Lower lobe of right lung (tissue), 2 donors: ENCODE data around the gene IARS2. TPM values are rescaled to one million over a fixed set of nuclear protein-coding genes. Genes with fewer than 3 reads are reported as not detected.

ENCODE experiments used
- ATAC-seq, 2 donors: fragments of 200-7000 bp; cut with Tn5 transposase; one replicate each; pipeline ENCODE4 v1.9.1; 2020 to 2022; ENCODE audit warnings: mild to moderate bottlenecking in 2 of 2, moderate library complexity in 2 of 2
- DNase-seq: peaks from one replicate; pipeline ENCODE4 v3.0.0-alpha.2; 2020
- H3K27ac ChIP-seq: fragments of 200-600 bp; one replicate; pipeline ENCODE4 v1.8.0; 2022
- H3K27me3 ChIP-seq: fragments of 200-600 bp; one replicate; pipeline ENCODE4 v1.8.0; 2022; ENCODE audit warnings: low read depth
- H3K36me3 ChIP-seq: fragments of 200-600 bp; one replicate; pipeline ENCODE4 v1.8.0; 2022; ENCODE audit warnings: mild to moderate bottlenecking
- H3K4me1 ChIP-seq: fragments of 200-600 bp; one replicate; pipeline ENCODE4 v1.8.0; 2022
- H3K4me3 ChIP-seq: fragments of 200-600 bp; one replicate; pipeline ENCODE4 v1.8.0; 2022; ENCODE audit warnings: mild to moderate bottlenecking
- H3K9me3 ChIP-seq: fragments of 200-600 bp; one replicate; pipeline ENCODE4 v1.8.0; 2022
- intact Hi-C: fragments of 100-400 bp; cut with DNase I; formaldehyde crosslinking; loops from one replicate; pipeline ENCODE4 v1.11.0; 2022
- long read RNA-seq: library from polyadenylated mRNA; unstranded; transcript quantifications from one replicate; pipeline ENCODE4 v2.0.0, GENCODE V29; 2021
- total RNA-seq: library from RNA; stranded (reverse); fragmentation: NEBNext Ultra II Directional; extraction: Animal tissue kit (Norgen Biotek cat#: 25700); gene quantifications from one replicate; pipeline ENCODE4 v1.2.1, GENCODE V29; 2021
- TF ChIP-seq, protein P1 (sequence below): fragments of 200-600 bp; IDR thresholded peaks from one replicate; pipeline ENCODE4 v1.8.0; 2022; ENCODE audit warnings: antibody characterized with exemption, mild to moderate bottlenecking
- donor health status: DM: no; HTN: yes; CAD: no; lungs with severe emphysema.

IARS2 gene
- total RNA-seq, result 51.9 TPM
- long read RNA-seq, transcript IARS2-201 (23 exons, 3,560 nt), result major isoform, 99 of 117 reads
- long read RNA-seq, partial matches to known transcripts, result 13 of 117 reads
- long read RNA-seq, other reads (novel, unspliced or antisense), result 5 of 117 reads

DNA sequence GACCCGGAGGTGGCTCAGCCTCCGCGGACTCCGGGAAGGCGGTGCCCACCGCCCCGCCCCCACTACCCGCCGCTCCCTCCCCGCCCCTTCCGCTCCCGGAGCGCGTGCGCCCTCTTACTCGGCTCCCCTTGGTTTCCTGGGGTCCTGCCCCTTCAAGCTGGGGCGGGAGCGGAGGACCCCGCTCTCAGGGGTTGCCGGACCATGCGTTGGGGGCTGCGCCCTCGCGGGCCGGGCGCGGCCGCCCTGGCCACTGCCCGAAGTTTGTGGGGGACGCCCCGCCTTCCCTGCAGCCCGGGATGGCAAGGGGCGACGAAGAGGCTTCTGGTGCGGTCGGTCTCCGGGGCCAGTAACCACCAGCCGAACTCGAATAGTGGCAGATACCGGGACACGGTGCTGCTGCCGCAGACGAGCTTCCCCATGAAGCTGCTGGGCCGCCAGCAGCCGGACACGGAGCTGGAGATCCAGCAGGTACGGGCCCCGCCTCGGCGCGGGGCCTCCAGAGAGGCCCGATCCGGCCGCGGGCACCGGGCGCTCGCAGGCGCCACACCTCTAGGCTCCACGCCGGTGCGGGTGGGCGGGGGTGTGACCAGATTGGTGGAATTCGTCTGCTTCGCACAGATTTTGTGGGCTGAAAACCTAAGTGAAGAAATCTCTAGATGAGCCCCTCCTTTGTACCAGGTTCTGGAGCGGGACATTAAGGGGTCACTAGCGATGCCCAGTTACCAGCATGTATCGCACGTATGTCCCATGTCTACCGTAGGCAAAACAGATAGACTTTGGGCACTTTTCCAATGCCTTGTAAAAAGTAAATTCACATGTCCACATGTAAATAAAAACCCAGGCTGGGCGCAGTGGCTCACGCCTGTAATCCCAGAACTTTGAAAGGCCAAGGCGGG, at the start of gene IARS2:
TSS of gene IARS2 (plus strand) at position 117 of the 896 bp plus-strand sequence. CDS start at position 202, 85 bp downstream.
- TF ChIP-seq, protein P1, sequence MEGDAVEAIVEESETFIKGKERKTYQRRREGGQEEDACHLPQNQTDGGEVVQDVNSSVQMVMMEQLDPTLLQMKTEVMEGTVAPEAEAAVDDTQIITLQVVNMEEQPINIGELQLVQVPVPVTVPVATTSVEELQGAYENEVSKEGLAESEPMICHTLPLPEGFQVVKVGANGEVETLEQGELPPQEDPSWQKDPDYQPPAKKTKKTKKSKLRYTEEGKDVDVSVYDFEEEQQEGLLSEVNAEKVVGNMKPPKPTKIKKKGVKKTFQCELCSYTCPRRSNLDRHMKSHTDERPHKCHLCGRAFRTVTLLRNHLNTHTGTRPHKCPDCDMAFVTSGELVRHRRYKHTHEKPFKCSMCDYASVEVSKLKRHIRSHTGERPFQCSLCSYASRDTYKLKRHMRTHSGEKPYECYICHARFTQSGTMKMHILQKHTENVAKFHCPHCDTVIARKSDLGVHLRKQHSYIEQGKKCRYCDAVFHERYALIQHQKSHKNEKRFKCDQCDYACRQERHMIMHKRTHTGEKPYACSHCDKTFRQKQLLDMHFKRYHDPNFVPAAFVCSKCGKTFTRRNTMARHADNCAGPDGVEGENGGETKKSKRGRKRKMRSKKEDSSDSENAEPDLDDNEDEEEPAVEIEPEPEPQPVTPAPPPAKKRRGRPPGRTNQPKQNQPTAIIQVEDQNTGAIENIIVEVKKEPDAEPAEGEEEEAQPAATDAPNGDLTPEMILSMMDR, result no peak
- peak; percentile 93 for DNase-seq
- H3K9me3 ChIP-seq, result no peaks in the 10 kb centered on the region
- H3K27ac ChIP-seq, result peak within 1 kb of the TSS; percentile 85
- peaks cover 32% of the 10 kb centered on the region for H3K36me3 ChIP-seq
- intact Hi-C loops, result no loop called here
- no peaks in the 10 kb centered on the region for H3K27me3 ChIP-seq
- peaks cover 19% of the 10 kb centered on the region for H3K4me1 ChIP-seq
- peak; percentile 97 for ATAC-seq
- H3K4me3 ChIP-seq, result peak within 1 kb of the TSS; percentile 99

GRCh38 chr1:220044678-220045355, 49.1 kb upstream of the IARS2 start:
- intact Hi-C loops, result no loop called here
- ATAC-seq, result no peak
- H3K4me1 ChIP-seq, result peaks cover 30% of the 10 kb centered on the region
- DNase-seq, result no peak
- TF ChIP-seq, protein P1, result no peak
- peak overlapping the region; percentile 82 for H3K4me3 ChIP-seq
- peaks cover 12% of the 10 kb centered on the region for H3K36me3 ChIP-seq
- H3K9me3 ChIP-seq, result no peaks in the 10 kb centered on the region
- H3K27me3 ChIP-seq, result no peaks in the 10 kb centered on the region
- H3K27ac ChIP-seq, result no peak overlapping the region

GRCh38 chr1:220045356-220046051, 48.4 kb upstream of the IARS2 start:
- Histone ChIP-seq H3K27me3 (no peaks in the 10 kb centered on the region), H3K36me3 (peaks cover 5% of the 10 kb centered on the region), H3K9me3 (no peaks in the 10 kb centered on the region), H3K4me1 (peaks cover 30% of the 10 kb centered on the region), H3K4me3 (peak overlapping the region; percentile 82), H3K27ac (peak overlapping the region; percentile 83)
- intact Hi-C loops, result no loop called here
- ATAC-seq (peak in 1 of 2 donors; percentile 11), DNase-seq (no peak)
- TF ChIP-seq, protein P1, result no peak

DNA sequence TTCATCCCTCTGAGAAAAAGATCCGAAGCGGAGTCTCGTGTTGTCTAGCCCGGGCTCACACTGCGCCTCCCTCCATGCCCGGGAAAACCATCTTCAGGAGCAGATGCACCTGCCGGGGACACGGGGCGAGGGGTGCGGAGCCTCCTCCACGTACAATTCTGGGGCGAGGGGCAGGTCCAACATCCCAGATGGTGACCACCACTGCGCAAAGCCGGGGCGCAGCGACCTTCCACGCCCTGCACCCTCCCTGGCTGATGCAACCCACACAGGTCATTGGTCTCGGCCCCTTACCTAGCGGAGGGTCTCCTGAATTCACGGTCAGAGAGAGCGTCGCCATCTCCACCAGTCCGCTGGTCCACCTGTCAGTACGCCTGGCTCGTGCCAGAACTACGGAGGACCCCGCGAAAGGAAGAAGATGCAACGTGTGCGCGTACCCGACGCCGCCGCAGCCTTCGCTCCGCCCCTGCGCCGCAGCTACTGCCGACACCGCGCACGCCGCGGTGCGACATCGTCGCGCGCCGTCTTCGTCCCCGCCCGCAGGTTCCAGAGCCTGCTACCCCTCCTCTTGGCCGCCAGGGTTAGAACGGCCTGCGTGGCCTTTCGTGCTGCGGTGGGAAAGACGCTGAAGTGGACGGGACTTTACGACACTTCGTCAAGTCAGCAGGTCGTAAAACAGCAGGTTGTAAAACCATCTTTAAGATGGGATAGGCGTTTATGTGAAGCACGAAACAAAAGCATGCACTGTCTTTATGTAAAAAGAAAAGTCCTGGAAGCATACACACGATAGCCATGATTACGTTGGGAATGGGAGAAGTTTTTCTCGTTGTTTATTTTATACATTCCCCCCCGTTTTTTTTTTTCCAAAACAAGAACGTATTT, 47.6 kb upstream of the IARS2 start, which contains the start of gene EPRS1:
TSS of gene EPRS1 (minus strand) at position 454 of the 879 bp plus-strand sequence. CDS start at position 337, 117 bp downstream.
- H3K27me3 ChIP-seq, result no peaks in the 10 kb centered on the region
- intact Hi-C loops, result no loop called here
- peaks cover 30% of the 10 kb centered on the region for H3K4me1 ChIP-seq
- no peaks in the 10 kb centered on the region for H3K9me3 ChIP-seq
- DNase-seq (peak; percentile 96), ATAC-seq (peak; percentile 100)
- H3K4me3 ChIP-seq, result peak within 1 kb of the TSS; percentile 82
- TF ChIP-seq, protein P1, result peak; percentile 77
- peak within 1 kb of the TSS; percentile 83 for H3K27ac ChIP-seq
- H3K36me3 ChIP-seq, result no peaks in the 10 kb centered on the region
